H9 (cell line): ENCODE measurements around the gene TPPP2. TPM values are rescaled to one million over a fixed set of nuclear protein-coding genes. Genes with fewer than 3 reads are reported as not detected.
A peak's percentile ranks its signal among the peaks of the same experiment; 100 is the strongest.

Source experiments
- DNase-seq: peaks from one replicate; pipeline ENCODE4 v3.0.0-alpha.2; 2017
- H2AFZ ChIP-seq: one replicate; pipeline ENCODE4 v1.6.1; 2013; ENCODE audit warnings: mild to moderate bottlenecking, low read length, control low read depth, moderate library complexity
- H2AK5ac ChIP-seq: 2 replicates; pipeline ENCODE4 v1.6.1; 2013; ENCODE audit warnings: low read length, control low read depth, mixed read lengths; ENCODE audit not compliant: insufficient read length
- H2BK120ac ChIP-seq: one replicate; pipeline ENCODE4 v1.6.1; 2013; ENCODE audit warnings: low read depth, mild to moderate bottlenecking, low read length, control low read depth, inconsistent platforms; ENCODE audit not compliant: poor library complexity, severe bottlenecking
- H2BK12ac ChIP-seq: 2 replicates; pipeline ENCODE4 v1.6.1; 2013; ENCODE audit warnings: low read length, control low read depth, mixed read lengths, low read depth; ENCODE audit not compliant: insufficient read length
- H2BK15ac ChIP-seq: 2 replicates; pipeline ENCODE4 v1.6.1; 2013; ENCODE audit warnings: low read depth, low read length, control low read depth
- H2BK20ac ChIP-seq: one replicate; pipeline ENCODE4 v1.6.1; 2013; ENCODE audit warnings: low read depth, mild to moderate bottlenecking, low read length, control low read depth, inconsistent platforms; ENCODE audit not compliant: poor library complexity, severe bottlenecking
- H2BK5ac ChIP-seq: 2 replicates; pipeline ENCODE4 v1.6.1; 2013; ENCODE audit warnings: low read length, control low read depth, mixed read lengths; ENCODE audit not compliant: insufficient read length
- H3K14ac ChIP-seq: 2 replicates; pipeline ENCODE4 v1.6.1; 2013; ENCODE audit warnings: low read length, control low read depth; ENCODE audit not compliant: insufficient read depth
- H3K18ac ChIP-seq: 2 replicates; pipeline ENCODE4 v1.6.1; 2013; ENCODE audit warnings: low read depth, mild to moderate bottlenecking, mixed read lengths, low read length, control low read depth; ENCODE audit not compliant: insufficient read length
- H3K23ac ChIP-seq: 2 replicates; pipeline ENCODE4 v1.6.1; 2013; ENCODE audit warnings: low read length, control low read depth, mixed read lengths, low read depth; ENCODE audit not compliant: insufficient read length
- H3K23me2 ChIP-seq: 2 replicates; pipeline ENCODE4 v1.6.1; 2013; ENCODE audit warnings: low read depth, mild to moderate bottlenecking, mixed read lengths, low read length, control low read depth; ENCODE audit not compliant: insufficient read length, poor library complexity, severe bottlenecking
- H3K27ac ChIP-seq: 2 replicates; pipeline ENCODE4 v1.5.1; 2013; ENCODE audit warnings: low read length, control low read depth, mixed read lengths, low read depth; ENCODE audit not compliant: insufficient read length
- H3K27me3 ChIP-seq: 2 replicates; pipeline ENCODE4 v1.6.1; 2013; ENCODE audit warnings: low read length, control low read depth, inconsistent platforms; ENCODE audit not compliant: insufficient read depth
- H3K4ac ChIP-seq: 2 replicates; pipeline ENCODE4 v1.6.1; 2013; ENCODE audit warnings: low read depth, mild to moderate bottlenecking, control low read depth, inconsistent platforms, low read length, moderate library complexity
- H3K4me1 ChIP-seq: 2 replicates; pipeline ENCODE4 v1.6.1; 2013; ENCODE audit warnings: low read length, control low read depth, inconsistent platforms; ENCODE audit not compliant: insufficient read depth
- H3K4me2 ChIP-seq: 2 replicates; pipeline ENCODE4 v1.6.1; 2013; ENCODE audit warnings: low read length, control low read depth, mixed read lengths; ENCODE audit not compliant: insufficient read length, insufficient read depth
- H3K56ac ChIP-seq: 2 replicates; pipeline ENCODE4 v1.6.1; 2013; ENCODE audit warnings: low read depth, mild to moderate bottlenecking, mixed read lengths, low read length, control low read depth; ENCODE audit not compliant: insufficient read length
- H3K79me1 ChIP-seq: 2 replicates; pipeline ENCODE4 v1.6.1; 2013; ENCODE audit warnings: low read depth, mild to moderate bottlenecking, moderate library complexity, low read length, control low read depth, inconsistent platforms; ENCODE audit not compliant: insufficient read depth, poor library complexity, severe bottlenecking
- H3K79me2 ChIP-seq: 2 replicates; pipeline ENCODE4 v1.6.1; 2013; ENCODE audit warnings: low read length, control low read depth, inconsistent platforms; ENCODE audit not compliant: insufficient read depth
- H3K9ac ChIP-seq: 2 replicates; pipeline ENCODE4 v1.6.1; 2013; ENCODE audit warnings: low read length, control low read depth, mixed read lengths; ENCODE audit not compliant: insufficient read length; ENCODE audit errors: extremely low read depth
- H3K9me3 ChIP-seq: one replicate; pipeline ENCODE4 v1.6.1; 2013; ENCODE audit warnings: low read depth, low read length, inconsistent platforms; ENCODE audit not compliant: control insufficient read depth
- H3T11ph ChIP-seq: one replicate; pipeline ENCODE4 v1.6.1; 2013; ENCODE audit warnings: mild to moderate bottlenecking, low read length, control low read depth, inconsistent platforms
- H4K20me1 ChIP-seq: one replicate; pipeline ENCODE4 v1.6.1; 2013; ENCODE audit not compliant: control insufficient read depth, insufficient read length, insufficient read depth
- H4K5ac ChIP-seq: 2 replicates; pipeline ENCODE4 v1.6.1; 2013; ENCODE audit warnings: low read depth, mild to moderate bottlenecking, mixed read lengths, low read length, control low read depth; ENCODE audit not compliant: insufficient read length
- H4K8ac ChIP-seq: replicated peaks from 2 replicates; pipeline ENCODE4 v1.6.1; 2013; ENCODE audit warnings: low read length, control low read depth, mixed read lengths, low read depth; ENCODE audit not compliant: insufficient read length
- H4K91ac ChIP-seq: 2 replicates; pipeline ENCODE4 v1.6.1; 2013; ENCODE audit warnings: low read depth, mild to moderate bottlenecking, moderate library complexity, mixed read lengths, low read length, control low read depth; ENCODE audit not compliant: insufficient read length
- H3K27ac Mint-ChIP-seq, 3 experiments: 2 replicates in 2 of 3; 3 replicates in 1 of 3; pipeline ENCODE4 v1.8.0; 2020 to 2021; ENCODE audit warnings: mixed read lengths in 3 of 3, mild to moderate bottlenecking in 1 of 3, moderate library complexity in 1 of 3
- H3K27me3 Mint-ChIP-seq: 2 replicates; pipeline ENCODE4 v1.8.0; 2021; ENCODE audit warnings: low read depth, mild to moderate bottlenecking, moderate library complexity, mixed read lengths
- H3K36me3 Mint-ChIP-seq, 3 experiments: 2 replicates in 2 of 3; 3 replicates in 1 of 3; pipeline ENCODE4 v1.8.0; 2020 to 2021; ENCODE audit warnings: low read depth in 3 of 3, mixed read lengths in 3 of 3; ENCODE audit not compliant: insufficient read depth in 1 of 3
- H3K4me1 Mint-ChIP-seq, 2 experiments: 2 replicates each; pipeline ENCODE4 v1.8.0; 2020; ENCODE audit warnings: mixed read lengths in 2 of 2
- H3K4me3 Mint-ChIP-seq, 2 experiments: 2 replicates in 1 of 2; 3 replicates in 1 of 2; pipeline ENCODE4 v1.8.0; 2020 to 2021; ENCODE audit warnings: mild to moderate bottlenecking in 2 of 2, mixed read lengths in 2 of 2, moderate library complexity in 1 of 2
- H3K9me3 Mint-ChIP-seq, 2 experiments: 2 replicates in 1 of 2; 3 replicates in 1 of 2; pipeline ENCODE4 v1.8.0; 2020; ENCODE audit warnings: mild to moderate bottlenecking in 2 of 2, mixed read lengths in 2 of 2, moderate library complexity in 1 of 2
- WGBS: extraction: QIAGEN DNeasy Blood & Tissue Kit; methylation state at CpG from one replicate; pipeline ENCODE4 v1.1.7; 2013; ENCODE audit warnings: missing lambda C conversion rate, low lambda C conversion rate, mixed read lengths; ENCODE audit not compliant: insufficient read length; ENCODE audit errors: extremely low coverage; 5-methylcytosine and 5-hydroxymethylcytosine counted together
- total RNA-seq: library from RNA; stranded (reverse); gene quantifications from 2 replicates; pipeline ENCODE4 v1.2.1, GENCODE V29; 2021
- TF ChIP-seq, protein P1 (sequence below): fragments of 200-600 bp; sonication (generic); conservative IDR thresholded peaks from 3 replicates; pipeline ENCODE4 v1.8.0; 2021; ENCODE audit warnings: antibody characterized with exemption, mild to moderate bottlenecking

The TPPP2 gene
- total RNA-seq, 1 experiment from 2014 or later, result not detected

- H3K79me1 ChIP-seq, result no peaks in the 10 kb centered on the region
- no peak overlapping the region for H2BK5ac ChIP-seq
- H4K8ac ChIP-seq, result no peak overlapping the region
- H3K36me3 Mint-ChIP-seq, result peaks cover 6 to 21% (median 8%) of the 10 kb centered on the region in 3 experiments; a peak in 4 of 7 replicates
- no peak overlapping the region for H2AK5ac ChIP-seq
- no peak overlapping the region for H3K27ac ChIP-seq
- H3K18ac ChIP-seq, result no peak overlapping the region
- no peak overlapping the region for H2BK12ac ChIP-seq
- no peak overlapping the region for H2BK15ac ChIP-seq
- H2AFZ ChIP-seq, result no peak overlapping the region
- no CpG with 5 or more reads among the region's 7 CpGs for WGBS
- no peaks in the 10 kb centered on the region; the same call in 1 of the 2 replicates for H3K4me1 ChIP-seq
- DNase-seq, result no peak
- H3K9me3 ChIP-seq, result no peaks in the 10 kb centered on the region
- no peaks in the 10 kb centered on the region for H3K9me3 Mint-ChIP-seq
- H4K5ac ChIP-seq, result no peak overlapping the region
- no peak overlapping the region for H3K23ac ChIP-seq
- no peak overlapping the region for H3K4me3 Mint-ChIP-seq
- H3K79me2 ChIP-seq, result no peaks in the 10 kb centered on the region
- peaks cover 21% of the 10 kb centered on the region in 2 experiments for H3K4me1 Mint-ChIP-seq
- H3K4me2 ChIP-seq, result no peak overlapping the region
- H4K20me1 ChIP-seq, result no peaks in the 10 kb centered on the region
- no peaks in the 10 kb centered on the region for H3K23me2 ChIP-seq
- H3K56ac ChIP-seq, result no peak overlapping the region
- no peak overlapping the region for H3K9ac ChIP-seq
- H2BK20ac ChIP-seq, result no peak overlapping the region
- H2BK120ac ChIP-seq, result no peak overlapping the region
- H3K4ac ChIP-seq, result no peak overlapping the region
- TF ChIP-seq, protein P1, sequence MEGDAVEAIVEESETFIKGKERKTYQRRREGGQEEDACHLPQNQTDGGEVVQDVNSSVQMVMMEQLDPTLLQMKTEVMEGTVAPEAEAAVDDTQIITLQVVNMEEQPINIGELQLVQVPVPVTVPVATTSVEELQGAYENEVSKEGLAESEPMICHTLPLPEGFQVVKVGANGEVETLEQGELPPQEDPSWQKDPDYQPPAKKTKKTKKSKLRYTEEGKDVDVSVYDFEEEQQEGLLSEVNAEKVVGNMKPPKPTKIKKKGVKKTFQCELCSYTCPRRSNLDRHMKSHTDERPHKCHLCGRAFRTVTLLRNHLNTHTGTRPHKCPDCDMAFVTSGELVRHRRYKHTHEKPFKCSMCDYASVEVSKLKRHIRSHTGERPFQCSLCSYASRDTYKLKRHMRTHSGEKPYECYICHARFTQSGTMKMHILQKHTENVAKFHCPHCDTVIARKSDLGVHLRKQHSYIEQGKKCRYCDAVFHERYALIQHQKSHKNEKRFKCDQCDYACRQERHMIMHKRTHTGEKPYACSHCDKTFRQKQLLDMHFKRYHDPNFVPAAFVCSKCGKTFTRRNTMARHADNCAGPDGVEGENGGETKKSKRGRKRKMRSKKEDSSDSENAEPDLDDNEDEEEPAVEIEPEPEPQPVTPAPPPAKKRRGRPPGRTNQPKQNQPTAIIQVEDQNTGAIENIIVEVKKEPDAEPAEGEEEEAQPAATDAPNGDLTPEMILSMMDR, result no peak
- H3K14ac ChIP-seq, result no peak overlapping the region
- H3K27ac Mint-ChIP-seq, result 0 out of 7 replicates have a peak overlapping the region, but pooled peaks of 1 of the 3 experiments have one; percentile 23
- no peak overlapping the region for H4K91ac ChIP-seq
- no peak overlapping the region for H3T11ph ChIP-seq
- peaks cover 20% of the 10 kb centered on the region for H3K27me3 Mint-ChIP-seq
- H3K27me3 ChIP-seq, result no peaks in the 10 kb centered on the region; the same call in 1 of the 2 replicates
Observed at GRCh38 chr14:21018286-21018685, 11.7 kb upstream of the TPPP2 start.
